Measurements from ENCODE around the gene HMCN1. TPM values are rescaled to one million over a fixed set of nuclear protein-coding genes. Genes with fewer than 3 reads are reported as not detected.

The HMCN1 gene
- total and polyA plus RNA-seq, 2 donors from 2014 or later: 0.97 to 2.7 TPM

- no peak overlapping the region for H3K9ac ChIP-seq (ENCODE audit: low read length in 3 of 3)
- no peaks in the 10 kb centered on the region for H3K36me3 ChIP-seq (ENCODE audit: control insufficient read depth in 2 of 3, insufficient read depth in 3 of 3, low read length in 3 of 3)
- H3K27me3 ChIP-seq (ENCODE audit: control insufficient read depth, insufficient read depth, low read length): no peaks in the 10 kb centered on the region
- TF ChIP-seq CTCF (IDR thresholded peaks at IDR 0.05; ENCODE audit: borderline replicate concordance, extremely low read depth, insufficient read depth): no peak
- H3K27ac ChIP-seq (ENCODE audit: low read depth in 2 of 2, low read length in 2 of 2): no peak overlapping the region
- no peaks in the 10 kb centered on the region for H3K4me1 ChIP-seq (ENCODE audit: control insufficient read depth in 2 of 3, insufficient read depth in 2 of 3, low read depth in 1 of 3, low read length in 3 of 3)
- DNase-seq (no peak), FAIRE-seq (no peak)
- no peaks in the 10 kb centered on the region for H3K9me3 ChIP-seq (ENCODE audit: control insufficient read depth in 2 of 3, insufficient read depth in 1 of 3, low read length in 3 of 3)
- no peak overlapping the region for H3K4me3 ChIP-seq (ENCODE audit: low read length in 3 of 3)
- intact Hi-C loops (cut with DNase I): no loop called here
Measured at GRCh38 chr1:185860859-185861258, 126.7 kb downstream of the HMCN1 start.

GRCh38 chr1:185861630-185862029 is 127.4 kb downstream of the HMCN1 start:
- FAIRE-seq (no peak), DNase-seq (no peak)
- TF ChIP-seq CTCF (IDR thresholded peaks at IDR 0.05; ENCODE audit: borderline replicate concordance, extremely low read depth, insufficient read depth): no peak
- Histone ChIP-seq H3K36me3 (ENCODE audit: control insufficient read depth in 2 of 3, insufficient read depth in 3 of 3, low read length in 3 of 3) (no peaks in the 10 kb centered on the region), H3K9ac (ENCODE audit: low read length in 3 of 3) (no peak overlapping the region), H3K9me3 (ENCODE audit: control insufficient read depth in 2 of 3, insufficient read depth in 1 of 3, low read length in 3 of 3) (no peaks in the 10 kb centered on the region), H3K27ac (ENCODE audit: low read depth in 2 of 2, low read length in 2 of 2) (no peak overlapping the region), H3K4me1 (ENCODE audit: control insufficient read depth in 2 of 3, insufficient read depth in 2 of 3, low read depth in 1 of 3, low read length in 3 of 3) (no peaks in the 10 kb centered on the region), H3K27me3 (ENCODE audit: control insufficient read depth, insufficient read depth, low read length) (no peaks in the 10 kb centered on the region), H3K4me3 (ENCODE audit: low read length in 3 of 3) (no peak overlapping the region)
- intact Hi-C loops (cut with DNase I): no loop called here

- no peak overlapping the region for H3K27ac ChIP-seq (ENCODE audit: low read depth in 2 of 2, low read length in 2 of 2)
- no peaks in the 10 kb centered on the region for H3K36me3 ChIP-seq (ENCODE audit: control insufficient read depth in 2 of 3, insufficient read depth in 3 of 3, low read length in 3 of 3)
- TF ChIP-seq CTCF (IDR thresholded peaks at IDR 0.05; ENCODE audit: borderline replicate concordance, extremely low read depth, insufficient read depth): no peak
- H3K27me3 ChIP-seq (ENCODE audit: control insufficient read depth, insufficient read depth, low read length): no peaks in the 10 kb centered on the region
- no peaks in the 10 kb centered on the region for H3K9me3 ChIP-seq (ENCODE audit: control insufficient read depth in 2 of 3, insufficient read depth in 1 of 3, low read length in 3 of 3)
- intact Hi-C loops (cut with DNase I): no loop called here
- no peaks in the 10 kb centered on the region for H3K4me1 ChIP-seq (ENCODE audit: control insufficient read depth in 2 of 3, insufficient read depth in 2 of 3, low read depth in 1 of 3, low read length in 3 of 3)
- FAIRE-seq: no peak
- DNase-seq: no peak
- no peak overlapping the region for H3K9ac ChIP-seq (ENCODE audit: low read length in 3 of 3)
- H3K4me3 ChIP-seq (ENCODE audit: low read length in 3 of 3): no peak overlapping the region
Measured at GRCh38 chr1:185862235-185862634, 128.0 kb downstream of the HMCN1 start.

- Histone ChIP-seq H3K4me3 (ENCODE audit: low read length in 3 of 3) (no peak overlapping the region), H3K9me3 (ENCODE audit: control insufficient read depth in 2 of 3, insufficient read depth in 1 of 3, low read length in 3 of 3) (no peaks in the 10 kb centered on the region), H3K4me1 (ENCODE audit: control insufficient read depth in 2 of 3, insufficient read depth in 2 of 3, low read depth in 1 of 3, low read length in 3 of 3) (no peaks in the 10 kb centered on the region), H3K27me3 (ENCODE audit: control insufficient read depth, insufficient read depth, low read length) (no peaks in the 10 kb centered on the region), H3K9ac (ENCODE audit: low read length in 3 of 3) (no peak overlapping the region), H3K36me3 (ENCODE audit: control insufficient read depth in 2 of 3, insufficient read depth in 3 of 3, low read length in 3 of 3) (no peaks in the 10 kb centered on the region), H3K27ac (ENCODE audit: low read depth in 2 of 2, low read length in 2 of 2) (no peak overlapping the region)
- intact Hi-C loops (cut with DNase I): no loop called here
- no peak for FAIRE-seq
- no peak for DNase-seq
- no peak for TF ChIP-seq CTCF (IDR thresholded peaks at IDR 0.05; ENCODE audit: borderline replicate concordance, extremely low read depth, insufficient read depth)
Measured at GRCh38 chr1:185864331-185864730, 130.1 kb downstream of the HMCN1 start.

Measured in kidney (tissue), 14 donors.